Fibroblast of the aortic adventitia (primary cell): ENCODE data around the gene CCDC82. TPM values are rescaled to one million over a fixed set of nuclear protein-coding genes. Genes with fewer than 3 reads are reported as not detected.

ENCODE experiments used
- DNase-seq: peaks from one replicate; pipeline ENCODE4 v3.0.0-alpha.2; 2010; ENCODE audit warnings: low read depth
- H3K4me3 ChIP-seq: 2 replicates; pipeline ENCODE4 v1.5.1; 2011; ENCODE audit warnings: low read depth, mild to moderate bottlenecking, control low read depth, low read length, moderate library complexity
- CTCF ChIP-seq: IDR thresholded peaks from 2 replicates; pipeline ENCODE4 v1.5.1; 2011; ENCODE audit warnings: mild to moderate bottlenecking, low read length, control low read depth, inconsistent platforms; ENCODE audit not compliant: insufficient read depth
- total RNA-seq: library from RNA; depleted of rRNA; stranded (reverse); fragments of >200 nt; gene quantifications from 2 replicates; pipeline ENCODE4 v1.2.3, GENCODE V29; 2012; ENCODE audit warnings: low replicate concordance

Gene CCDC82
- total RNA-seq, 1 donor = 31.2 TPM

- H3K4me3 ChIP-seq = no peak overlapping the region
- no peak for TF ChIP-seq CTCF
- no peak for DNase-seq
Observed at GRCh38 chr11:96330511-96330859, 59.2 kb downstream of the CCDC82 start.

- H3K4me3 ChIP-seq = no peak overlapping the region
- no peak for DNase-seq
- TF ChIP-seq CTCF = no peak
Observed at GRCh38 chr11:96329855-96330510, 59.7 kb downstream of the CCDC82 start.

- H3K4me3 ChIP-seq = no peak overlapping the region
- no peak for DNase-seq
- TF ChIP-seq CTCF = no peak
Observed at GRCh38 chr11:96329419-96329818, 60.3 kb downstream of the CCDC82 start.

- H3K4me3 ChIP-seq = no peak overlapping the region
- TF ChIP-seq CTCF = no peak
- no peak for DNase-seq
Observed at GRCh38 chr11:96328395-96329010, 61.2 kb downstream of the CCDC82 start.

DNA sequence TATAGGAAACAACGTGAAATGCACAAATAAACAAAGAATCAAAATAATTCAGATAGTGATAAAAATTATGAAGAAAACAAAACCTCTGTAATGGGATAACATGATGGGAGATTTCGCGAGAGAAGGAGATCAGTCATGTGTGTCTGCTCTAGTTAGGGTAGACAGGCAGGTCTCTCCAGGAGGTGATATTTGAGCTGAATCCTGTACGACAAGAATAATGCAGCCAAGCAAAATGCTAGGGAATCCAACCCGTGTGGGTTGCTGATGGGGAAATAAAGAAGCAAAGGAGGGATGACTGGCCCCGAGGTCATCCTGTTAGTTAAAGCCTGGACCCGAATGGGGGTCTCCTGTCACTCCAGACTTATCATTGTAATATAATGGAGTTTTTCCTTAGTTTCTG, 62.8 kb downstream of the CCDC82 start:
- DNase-seq = no peak
- no peak for TF ChIP-seq CTCF
- no peak overlapping the region for H3K4me3 ChIP-seq

DNA sequence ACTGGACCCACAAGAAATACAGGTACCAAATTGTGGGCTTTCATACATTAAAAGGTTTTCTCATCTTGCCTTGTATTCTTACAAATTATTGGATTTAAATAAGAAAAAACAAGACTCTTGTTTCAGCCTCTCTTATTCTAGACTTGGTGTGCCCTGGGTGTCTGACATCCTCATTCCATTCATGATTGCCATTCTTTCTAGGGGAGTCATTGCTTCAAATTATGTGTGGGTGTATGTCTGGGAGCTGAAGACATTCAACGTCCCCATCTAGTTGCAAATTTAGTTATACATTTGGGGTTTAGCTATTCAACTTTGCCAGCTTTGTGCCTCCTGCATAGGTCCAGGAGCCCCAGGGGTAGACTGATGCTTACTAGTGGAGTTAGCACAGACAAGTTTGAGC, 64.8 kb downstream of the CCDC82 start:
- no peak overlapping the region for H3K4me3 ChIP-seq
- no peak for TF ChIP-seq CTCF
- peak; percentile 82 for DNase-seq

DNA sequence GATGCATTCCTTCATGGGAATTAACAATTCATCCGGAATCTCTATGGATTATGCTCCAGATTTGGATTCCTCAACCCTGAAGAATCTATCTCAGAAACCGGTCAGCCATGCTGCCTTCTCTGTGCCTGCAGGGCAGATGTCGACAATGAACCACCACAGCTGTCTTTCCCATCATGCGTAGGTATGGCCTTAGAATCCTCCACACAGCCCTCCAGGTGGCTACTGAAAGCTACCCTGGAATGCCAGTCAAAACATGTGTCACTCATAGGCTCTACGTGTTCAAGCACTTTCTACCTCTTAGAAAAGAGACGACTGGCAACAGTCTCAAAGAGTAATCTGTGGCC, 66.1 kb downstream of the CCDC82 start:
- TF ChIP-seq CTCF = no peak
- no peak for DNase-seq

More for the DNA sequence above, 66.1 kb downstream of the CCDC82 start:
- no peak overlapping the region for H3K4me3 ChIP-seq
